GM12892 (cell line): ENCODE data around the gene S1PR1.

Experiments
- POLR2A ChIP-seq: IDR thresholded peaks from 2 replicates; pipeline ENCODE4 v1.6.1; 2011; ENCODE audit warnings: low read depth, low read length, control low read depth
- TAF1 ChIP-seq: IDR thresholded peaks from 2 replicates; pipeline ENCODE4 v1.6.1; 2011; ENCODE audit warnings: low read depth, mild to moderate bottlenecking, control low read depth, low read length, borderline replicate concordance

DNA sequence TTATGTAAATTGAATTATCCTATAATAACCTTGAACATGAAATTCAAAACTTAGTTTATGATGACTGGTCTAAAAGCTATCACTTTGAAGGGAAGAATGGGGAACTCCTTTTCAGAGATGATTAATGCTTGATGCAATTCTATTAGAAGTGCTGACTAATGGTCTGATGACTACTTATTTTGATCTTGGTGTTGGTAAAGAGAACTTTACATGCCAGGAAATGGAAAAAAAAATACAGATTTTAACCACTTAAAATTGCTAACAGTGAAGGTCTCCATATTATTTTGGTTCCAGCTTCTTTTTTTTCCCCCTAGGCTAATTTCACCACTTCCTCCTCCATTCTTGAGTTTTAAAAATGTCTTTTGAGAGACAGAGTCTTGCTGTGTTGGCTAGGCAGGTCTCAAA, 22.9 kb downstream of the S1PR1 start:
- TF ChIP-seq POLR2A (no peak), TAF1 (no peak)
